SHP77 (cell line): ENCODE measurements around the gene RPL37.
"Not testable (repeated sequence)": the region's sequence is repeated elsewhere in the genome, so short reads cannot be mapped to it uniquely, and the experiment has no call there.

ENCODE experiments used
- DNase-seq, 2 experiments: peaks; one replicate each; lab custom pipeline; 2025; lab: John Stamatoyannopoulos, UW

RPL37 gene

DNA sequence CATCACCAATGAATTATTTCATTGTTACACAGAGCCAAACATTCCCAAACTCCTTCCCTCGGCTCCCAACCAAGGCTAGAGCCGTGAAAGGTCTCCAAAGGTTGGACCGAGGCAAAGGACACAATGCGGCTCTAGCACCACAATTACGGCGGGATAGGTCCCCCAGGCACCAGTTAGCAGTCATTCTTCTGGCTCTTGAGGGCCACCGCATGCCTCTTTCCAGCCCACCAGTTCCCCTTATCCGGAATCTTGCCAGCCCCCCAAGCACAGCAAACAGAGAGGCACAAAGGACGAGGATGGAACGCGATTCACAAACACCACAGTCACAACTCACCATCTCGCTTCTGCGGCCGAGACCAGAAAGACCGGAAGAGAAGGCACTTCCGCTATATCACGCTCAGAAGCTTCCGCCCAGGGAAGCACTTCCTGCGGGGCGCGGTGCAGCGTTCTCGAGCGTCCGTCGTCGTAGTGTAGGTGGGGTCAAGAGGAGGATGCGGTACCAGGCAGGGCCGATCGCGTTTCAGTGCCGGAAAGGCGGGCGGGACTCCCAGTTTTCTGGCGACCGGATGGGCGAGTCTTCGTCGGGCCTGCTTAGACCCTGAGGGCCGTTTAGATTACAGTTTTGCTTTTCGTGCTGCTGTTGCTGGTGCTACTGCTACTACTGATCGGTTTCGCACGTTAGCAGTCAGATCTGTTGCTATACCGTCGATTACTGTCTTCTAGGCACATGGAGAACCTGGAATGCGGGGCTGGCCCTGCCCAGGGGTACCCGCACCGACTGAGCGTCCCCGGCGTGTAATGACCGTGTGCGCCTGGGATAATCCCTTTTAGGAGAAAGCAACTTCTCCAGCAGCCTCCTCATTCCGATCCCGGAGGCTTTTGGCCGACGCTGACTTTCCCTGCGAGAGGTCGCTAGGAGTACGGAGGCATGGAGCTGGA, at the start of gene RPL37:
TSS of gene RPL37 (minus strand) at position 374 of the 939 bp plus-strand sequence. CDS start at position 337, 37 bp downstream.
- DNase-seq: peak; percentile 99

GRCh38 chr5:40883051-40883450, 48.0 kb upstream of the RPL37 start:
- not testable (repeated sequence) for DNase-seq

DNA sequence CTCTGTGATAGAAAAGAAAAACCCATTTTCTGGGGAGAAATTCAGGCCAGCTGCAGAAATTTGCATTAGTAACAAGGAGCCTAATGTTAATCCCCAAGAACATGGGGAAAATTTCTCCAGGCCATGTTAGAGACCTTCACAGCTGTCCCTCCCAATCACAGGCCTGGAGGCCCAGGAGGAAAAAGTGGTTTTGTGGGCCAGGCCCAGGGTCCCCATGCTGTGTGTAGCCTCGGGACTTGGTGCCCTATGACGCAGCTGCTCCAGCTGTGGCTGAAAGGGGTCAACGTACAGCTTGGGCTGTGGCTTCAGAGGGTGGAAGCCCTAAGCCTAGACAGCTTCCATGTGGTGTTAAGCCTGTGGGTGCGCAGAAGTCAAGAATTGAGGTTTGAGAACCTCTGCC, 47.3 kb upstream of the RPL37 start:
- no peak for DNase-seq

GRCh38 chr5:40879163-40879942, 44.3 kb upstream of the RPL37 start:
- peak in 1 of 2 experiments; percentile 37 for DNase-seq

GRCh38 chr5:40877371-40877988, 42.5 kb upstream of the RPL37 start:
- DNase-seq: no peak

DNA sequence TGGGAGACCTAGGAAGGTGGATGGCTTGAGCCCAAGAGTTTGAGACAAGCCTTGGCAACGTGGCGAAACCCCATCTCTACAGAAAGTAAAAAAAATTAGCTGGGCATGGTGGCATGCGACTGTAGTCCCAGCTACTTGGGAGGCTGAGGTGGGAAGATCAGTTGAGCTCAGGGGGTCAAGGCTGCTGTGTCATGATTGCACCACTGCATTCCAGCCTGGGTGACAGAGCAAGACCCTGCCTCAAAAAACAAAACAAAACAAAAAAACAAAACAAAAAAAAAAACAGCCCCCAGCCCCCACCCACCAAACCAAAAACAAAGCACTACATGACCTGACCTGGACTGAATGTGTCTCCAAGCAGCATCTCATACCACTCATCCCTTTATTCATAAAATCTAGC, 40.9 kb upstream of the RPL37 start:
- no peak for DNase-seq

GRCh38 chr5:40873286-40873880, 38.4 kb upstream of the RPL37 start:
- DNase-seq: no peak

DNA sequence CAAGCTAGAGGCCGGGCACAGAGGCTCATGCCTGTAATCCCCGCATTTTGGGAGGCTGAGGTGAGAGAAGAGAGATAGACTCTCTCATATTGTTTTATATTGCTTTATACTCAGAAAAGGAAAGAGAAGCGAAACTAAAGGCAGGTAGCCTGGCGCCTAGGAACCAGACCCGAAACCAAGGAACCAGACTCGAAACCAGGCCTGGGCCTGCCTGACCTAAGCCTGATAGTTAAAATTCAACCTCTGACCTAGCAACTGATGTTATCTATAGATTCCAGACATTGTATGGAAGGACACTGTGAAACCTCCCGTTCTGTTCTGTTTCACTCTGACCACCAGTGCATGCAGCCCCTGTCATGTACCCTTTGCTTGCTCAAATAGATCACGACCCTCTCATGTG, 37.2 kb upstream of the RPL37 start:
- DNase-seq: not testable (repeated sequence)

DNA sequence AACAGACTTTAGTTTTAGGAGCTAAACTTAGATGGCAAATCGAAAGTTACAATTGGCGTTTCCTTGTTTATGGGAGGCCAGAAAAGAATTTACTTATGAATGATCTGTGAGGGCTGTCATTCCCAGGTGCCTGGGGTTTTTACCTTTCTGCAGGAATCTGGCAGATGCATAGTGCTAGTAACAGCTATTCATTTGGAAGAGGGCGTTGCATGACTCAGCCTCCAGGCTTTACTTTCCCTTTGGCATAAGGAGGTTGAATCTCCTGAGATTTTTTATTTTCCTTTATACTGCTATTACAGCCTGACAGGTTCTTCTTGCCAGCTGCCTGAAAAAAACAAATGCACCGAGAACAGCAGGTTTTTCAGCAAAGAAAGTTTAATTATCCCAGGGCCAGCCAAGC, 36.2 kb upstream of the RPL37 start:
- no peak for DNase-seq

- DNase-seq: no peak
Measured at GRCh38 chr5:40869384-40869783, 34.4 kb upstream of the RPL37 start.

DNA sequence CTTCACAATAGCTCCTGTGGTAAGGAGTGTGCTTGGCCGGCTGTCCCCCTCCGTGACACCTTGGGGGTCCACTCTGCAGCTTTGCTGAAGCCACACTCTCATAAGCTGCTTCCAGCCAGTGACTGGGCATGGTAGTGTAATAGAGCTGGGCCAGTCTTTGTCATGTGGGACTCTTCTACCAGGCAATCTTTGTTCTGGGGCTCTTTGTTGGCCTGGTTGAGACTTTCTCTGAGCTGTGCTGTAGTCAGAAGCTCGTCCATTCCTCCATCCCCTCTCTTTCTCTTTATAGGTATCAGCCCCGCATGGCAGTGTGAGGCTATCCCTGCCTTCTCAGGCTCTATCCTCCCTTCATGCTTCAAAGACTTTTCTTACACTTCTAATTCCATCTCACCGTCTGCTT, 31.8 kb upstream of the RPL37 start:
- no peak for DNase-seq

DNA sequence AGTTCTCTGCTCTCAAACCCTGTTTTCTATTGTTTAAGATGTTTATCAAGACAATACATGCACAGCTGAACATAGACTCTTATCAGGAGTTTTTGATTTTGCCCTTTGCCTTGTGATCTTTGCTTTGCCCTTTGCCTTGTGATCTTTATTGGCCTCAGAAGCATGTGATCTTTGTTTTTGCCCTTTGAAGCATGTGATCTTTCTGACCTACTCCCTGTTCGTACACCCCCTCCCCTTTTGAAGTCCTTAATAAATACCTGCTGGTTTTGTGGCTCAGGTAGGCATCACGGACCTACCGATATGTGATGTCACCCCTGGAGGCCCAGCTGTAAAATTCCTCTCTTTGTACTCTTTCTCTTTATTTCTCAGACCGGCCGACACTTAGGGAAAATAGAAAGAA, 30.0 kb upstream of the RPL37 start:
- DNase-seq: not testable (repeated sequence)

- no peak for DNase-seq
Measured at GRCh38 chr5:40860711-40861110, 25.7 kb upstream of the RPL37 start.

DNA sequence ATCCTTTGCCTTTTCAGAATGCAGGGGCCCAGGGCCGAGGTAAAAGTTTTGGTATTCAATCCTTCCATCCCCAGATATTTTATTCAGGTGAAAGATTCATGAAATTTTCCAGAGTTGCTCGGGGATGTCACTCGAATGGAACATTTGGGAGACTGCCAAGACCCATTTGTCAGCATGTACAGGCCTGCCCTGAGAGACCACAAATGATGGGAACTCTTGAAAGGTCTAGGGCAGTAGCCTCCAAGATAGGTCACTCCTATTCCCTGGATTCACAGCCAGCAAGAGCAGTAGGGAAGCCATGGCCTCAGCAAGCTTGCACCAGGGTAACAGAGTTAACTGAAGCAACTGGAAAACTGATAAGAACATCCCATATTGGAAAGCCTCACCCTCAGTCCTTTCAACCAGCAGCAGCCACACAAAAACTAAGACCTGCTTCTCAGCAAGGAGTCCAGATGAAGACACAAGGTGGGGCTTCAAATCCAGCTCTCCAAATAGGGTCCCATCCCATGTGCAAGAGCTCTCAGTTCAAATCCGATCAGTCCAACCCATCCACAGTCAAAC, 18.7 kb upstream of the RPL37 start:
- DNase-seq: peak in 1 of 2 experiments; percentile 43

DNA sequence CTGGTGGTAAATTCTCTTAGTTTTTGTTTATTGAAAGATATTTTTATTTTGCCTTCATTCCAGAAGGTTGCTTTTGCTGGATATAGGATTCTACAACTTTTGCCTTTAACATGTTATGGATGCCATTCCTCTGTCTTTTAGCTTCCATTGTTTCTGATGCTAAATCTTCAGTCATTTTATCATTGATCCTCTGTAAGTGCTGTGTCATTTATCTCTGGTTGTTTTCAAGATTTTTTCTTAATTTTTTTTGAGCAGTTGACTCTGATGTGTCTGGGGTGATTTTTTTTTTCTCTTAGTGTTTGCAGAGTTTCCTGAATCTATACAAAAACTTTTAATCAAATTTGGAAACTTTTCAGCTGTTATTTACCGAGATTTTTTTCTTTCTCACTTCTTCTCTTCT, 12.5 kb upstream of the RPL37 start:
- DNase-seq: no peak

DNA sequence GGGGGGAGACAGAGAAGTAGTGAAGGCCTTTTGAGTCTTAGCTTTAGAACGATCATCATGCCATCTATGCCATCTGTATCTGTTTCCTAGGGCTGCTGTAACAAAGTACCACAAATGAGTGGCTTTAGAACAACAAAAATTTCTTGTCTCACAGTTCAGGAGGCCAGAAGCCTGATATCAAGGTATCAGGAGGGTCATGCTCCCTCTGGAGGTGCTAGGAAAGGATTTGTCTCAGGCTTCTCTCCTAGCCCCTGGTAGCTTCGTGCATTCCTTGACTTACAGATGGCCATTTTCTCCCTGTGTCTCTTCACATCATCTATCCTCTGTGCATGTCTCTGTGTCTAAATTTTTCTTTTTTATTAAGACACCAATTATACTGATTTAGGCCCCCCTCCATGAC, 11.3 kb upstream of the RPL37 start:
- no peak for DNase-seq

GRCh38 chr5:40844565-40844964, 9.5 kb upstream of the RPL37 start:
- DNase-seq: no peak

DNA sequence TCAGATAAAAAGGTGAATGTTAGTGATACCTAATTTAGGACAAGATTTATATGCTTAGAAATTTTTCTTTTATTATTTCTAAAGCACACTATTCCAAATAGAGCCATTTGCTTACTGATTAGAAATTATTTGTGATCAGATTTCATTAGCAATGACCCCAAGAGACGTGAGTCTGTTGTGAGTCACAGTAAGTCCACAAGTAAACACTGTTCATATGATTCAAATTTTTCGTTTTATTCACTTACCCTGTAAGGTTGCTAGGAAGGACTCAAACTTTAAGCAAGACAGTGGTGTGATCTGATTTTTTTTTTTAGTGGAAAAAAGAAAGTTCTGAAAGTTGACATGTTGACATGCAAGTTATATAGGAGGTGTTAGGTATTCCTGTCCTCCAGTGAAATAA, 7.3 kb upstream of the RPL37 start:
- DNase-seq: no peak

- peak; percentile 36 to 50 for DNase-seq
Measured at GRCh38 chr5:40841068-40841805, 6.2 kb upstream of the RPL37 start, which contains the start of gene CARD6. CARD6 (plus strand) TSS chr5:40841367; CDS start chr5:40841383, 16 bp downstream.

DNA sequence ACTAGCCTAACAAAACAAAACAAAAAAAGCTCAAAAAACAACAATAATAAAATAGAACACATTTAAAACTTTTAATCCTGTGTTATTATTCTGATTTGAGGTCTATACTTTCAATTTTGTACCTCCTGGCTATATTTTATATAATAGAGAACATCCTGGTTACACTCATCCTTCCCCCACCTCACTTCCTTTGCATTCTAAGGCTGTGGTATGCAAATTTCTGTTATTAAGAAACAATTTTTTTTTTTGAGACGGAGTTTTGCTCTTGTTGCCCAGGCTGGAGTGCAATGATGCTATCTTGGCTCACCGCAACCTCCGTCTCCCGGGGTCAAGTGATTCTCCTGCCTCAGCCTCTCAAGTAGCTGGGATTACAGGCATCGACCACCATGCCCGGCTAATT, 3.1 kb upstream of the RPL37 start:
- DNase-seq: no peak

GRCh38 chr5:40834391-40834848, 602 bp downstream of the RPL37 start:
- no peak for DNase-seq
